ENCODE data around the gene C10orf95.
A peak's percentile ranks its signal among the peaks of the same experiment; 100 is the strongest.

C10orf95 gene

DNA sequence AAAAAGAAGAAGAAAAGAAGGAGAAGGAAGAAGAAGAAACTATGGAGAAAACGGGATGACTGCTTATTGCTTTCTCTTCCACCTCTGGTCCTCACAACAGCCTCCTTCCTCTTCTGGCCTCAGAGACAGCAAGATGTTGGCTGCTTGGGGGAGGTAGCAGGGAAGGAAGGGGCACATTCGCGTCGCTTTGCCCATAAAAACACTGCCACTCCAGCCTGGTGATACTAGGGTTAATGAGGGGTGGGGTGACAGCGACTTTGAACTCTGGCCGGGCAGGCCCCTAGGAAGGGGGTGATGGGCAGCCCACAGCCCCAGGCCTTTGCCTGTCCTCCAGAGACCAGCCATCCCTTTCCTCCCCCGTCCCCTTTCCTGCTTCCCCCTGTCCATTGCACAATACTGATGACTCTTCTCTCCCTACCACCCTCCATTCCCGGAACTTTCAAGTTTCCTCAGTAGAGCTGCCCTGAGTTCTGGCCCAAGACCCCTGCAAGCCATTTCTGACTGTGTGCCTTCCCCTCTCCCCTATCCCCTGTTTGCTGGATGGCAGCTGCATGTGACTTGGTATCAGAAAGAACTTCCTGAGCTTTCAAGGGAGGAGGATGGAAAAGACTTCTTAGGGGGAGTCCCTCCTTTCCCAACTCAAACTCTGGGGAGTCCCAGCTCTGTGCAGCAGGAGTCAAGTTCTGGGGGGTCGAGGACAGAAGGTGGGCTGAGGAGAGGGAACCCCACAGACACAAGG lies 16.8 kb downstream of the C10orf95 start:
- DNase-seq, result peak in 3 of 4 experiments; percentile 57 to 66 (median 58)

DNA sequence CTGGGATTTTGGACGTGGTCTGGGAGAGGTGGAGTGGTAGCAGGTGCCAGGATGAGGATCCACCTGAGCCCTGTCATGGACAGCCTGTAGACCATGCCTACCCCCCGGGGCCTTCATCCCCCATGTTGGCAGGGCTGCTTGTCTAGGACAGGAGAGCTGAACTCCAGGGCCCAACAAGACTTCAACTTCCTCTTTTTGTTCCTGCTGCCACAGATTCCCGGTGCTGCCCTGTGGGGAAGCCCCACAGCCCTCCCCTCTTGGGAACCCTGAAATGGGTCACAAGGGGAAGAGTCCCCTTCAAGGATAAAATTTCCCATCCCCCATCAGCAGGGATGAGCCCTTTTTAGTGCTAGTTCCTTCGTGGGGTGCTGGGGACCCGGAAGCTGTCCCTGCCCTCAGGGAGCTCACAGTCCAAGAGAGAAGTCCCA lies 17.7 kb downstream of the C10orf95 start:
- DNase-seq, result peak; percentile 47 to 76 (median 75)

DNA sequence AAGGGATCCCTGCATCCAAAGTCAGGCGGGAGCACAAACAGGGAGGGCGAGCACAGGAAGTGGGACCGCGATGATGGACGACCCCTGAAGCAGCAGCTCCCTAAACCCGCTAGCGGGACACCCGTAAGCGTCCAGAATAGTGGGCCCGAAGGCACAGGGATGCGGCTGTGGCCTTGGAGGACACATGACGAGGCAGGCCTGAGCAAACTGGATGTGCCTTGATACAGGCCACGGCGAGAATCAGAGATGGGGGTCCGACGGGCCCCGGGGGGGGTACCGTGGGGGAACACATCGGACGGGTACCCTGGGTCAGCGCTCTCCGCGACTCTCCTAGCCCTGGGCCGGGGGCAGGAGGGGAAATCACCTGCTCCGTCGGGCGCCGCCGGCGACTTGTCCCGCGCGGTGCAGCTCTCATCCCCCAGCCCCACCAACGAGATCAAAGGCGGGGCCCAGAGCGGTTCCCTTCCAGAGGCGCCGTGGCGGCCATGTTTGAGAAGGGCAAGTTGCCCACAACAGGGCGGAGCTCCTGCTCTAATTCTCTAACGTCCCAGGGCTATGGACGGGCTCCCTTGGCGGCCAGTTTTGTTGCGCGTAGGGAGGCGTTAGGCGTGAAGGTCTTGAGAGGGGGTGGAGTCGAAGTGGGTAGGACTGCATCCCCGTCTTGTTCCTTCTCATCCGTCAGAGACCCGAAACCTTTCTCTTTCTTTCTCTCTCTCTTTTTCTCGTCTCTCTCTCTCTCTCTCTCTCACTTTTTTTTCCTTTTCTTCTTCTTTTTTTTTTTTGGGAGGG lies 19.0 kb downstream of the C10orf95 start, which contains the start of gene CUEDC2:
CUEDC2 (minus strand) TSS at position 413 of the 789 bp plus-strand sequence. CDS start 7,386 bp downstream, outside the sequence.
- DNase-seq, result peak; percentile 98

DNA sequence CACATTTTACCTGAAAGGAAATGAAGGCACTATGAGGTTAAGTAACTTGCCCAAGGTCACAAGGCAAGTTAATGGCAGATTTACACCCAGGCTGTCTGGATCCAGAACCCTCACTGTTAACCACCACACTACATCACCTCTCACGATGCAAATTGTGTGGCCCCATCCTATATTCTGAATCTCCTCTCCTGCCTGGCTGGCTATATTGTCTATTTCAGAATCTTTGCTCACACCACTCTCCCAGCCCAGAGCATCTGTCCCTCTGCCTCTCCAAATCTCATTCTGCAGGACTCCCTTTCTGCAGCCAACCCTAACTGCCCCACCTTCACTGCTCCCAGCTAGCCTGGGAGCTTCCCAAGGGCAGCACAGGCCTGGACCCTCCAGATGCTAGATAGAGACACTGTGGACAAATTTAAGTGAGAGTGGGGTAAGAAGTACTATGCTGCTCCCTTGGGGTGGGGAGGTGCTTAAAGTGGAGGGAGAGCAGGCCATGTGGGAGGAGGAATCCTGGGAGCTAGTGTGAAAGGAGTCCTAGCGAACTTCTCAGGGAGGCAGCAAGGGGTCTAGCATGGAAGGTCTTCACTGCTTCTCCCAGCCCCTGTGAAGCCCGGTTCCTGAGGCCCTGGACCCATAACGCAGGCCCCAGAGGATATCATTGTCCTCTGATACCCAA lies 19.8 kb downstream of the C10orf95 start:
- DNase-seq, result peak in 1 of 4 experiments; percentile 39

DNA sequence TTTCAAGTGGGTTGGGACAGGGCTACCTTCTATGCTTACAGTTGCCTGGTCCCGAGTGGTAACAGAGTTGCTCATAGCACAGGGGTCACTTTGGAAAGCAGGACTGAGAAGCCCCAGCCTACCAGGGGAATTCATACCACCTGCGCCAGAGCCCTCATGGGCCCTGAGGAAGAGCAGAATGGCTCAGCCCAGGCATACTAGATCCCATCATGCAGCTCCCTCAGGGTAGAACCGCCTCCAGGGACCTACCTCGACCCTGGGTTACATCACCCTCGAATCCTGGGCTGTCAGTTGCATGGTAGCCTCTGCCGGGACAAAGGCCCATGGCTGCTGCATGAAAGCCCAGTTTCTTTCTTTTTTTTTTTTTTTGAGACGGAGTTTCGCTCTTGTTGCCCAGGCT lies 21.9 kb downstream of the C10orf95 start:
- no peak for DNase-seq

DNA sequence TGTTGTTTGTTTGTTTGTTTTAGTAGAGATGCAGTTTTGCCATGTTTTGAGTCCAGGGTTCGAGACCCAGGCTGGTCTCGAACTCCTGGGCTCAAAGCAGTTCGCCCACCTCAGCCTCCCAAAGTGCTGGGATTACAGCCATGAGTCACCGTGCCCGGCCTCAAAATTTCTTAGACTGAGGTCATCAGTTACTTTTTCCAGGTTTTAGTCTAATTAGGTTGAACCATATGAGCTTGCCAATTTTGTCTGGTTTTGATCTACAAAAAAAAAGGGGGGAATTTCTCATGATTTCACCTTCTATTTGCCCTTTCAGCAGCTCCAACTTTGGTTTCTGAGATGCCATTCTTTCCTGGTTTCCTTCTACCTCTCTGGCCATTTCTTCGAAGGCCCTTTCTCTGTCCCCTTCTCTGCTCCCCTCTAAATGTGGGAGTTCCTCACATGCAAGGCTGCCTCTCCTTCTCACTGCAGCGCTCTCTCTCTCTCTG lies 24.5 kb downstream of the C10orf95 start:
- no peak for DNase-seq

DNA sequence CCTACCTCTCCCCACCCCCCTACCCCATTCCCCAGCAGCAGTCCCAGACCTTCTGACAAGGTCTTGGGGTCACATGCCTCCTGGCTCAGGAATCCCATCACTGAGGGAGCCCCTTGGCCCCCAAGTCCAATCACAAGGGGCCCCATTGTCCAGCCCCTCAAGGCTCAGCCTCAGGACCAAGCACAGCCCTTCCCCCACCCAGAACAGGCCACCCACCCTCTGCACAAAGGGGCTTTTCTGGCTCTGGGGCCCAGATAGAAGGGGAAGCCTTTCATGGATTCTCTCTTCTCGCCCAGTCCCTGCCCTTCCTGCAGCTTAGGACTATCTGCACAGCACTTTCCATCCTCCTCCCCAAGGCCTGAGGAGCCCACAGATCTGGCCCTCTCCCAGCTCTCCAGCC lies 25.9 kb downstream of the C10orf95 start:
- DNase-seq, result no peak

DNA sequence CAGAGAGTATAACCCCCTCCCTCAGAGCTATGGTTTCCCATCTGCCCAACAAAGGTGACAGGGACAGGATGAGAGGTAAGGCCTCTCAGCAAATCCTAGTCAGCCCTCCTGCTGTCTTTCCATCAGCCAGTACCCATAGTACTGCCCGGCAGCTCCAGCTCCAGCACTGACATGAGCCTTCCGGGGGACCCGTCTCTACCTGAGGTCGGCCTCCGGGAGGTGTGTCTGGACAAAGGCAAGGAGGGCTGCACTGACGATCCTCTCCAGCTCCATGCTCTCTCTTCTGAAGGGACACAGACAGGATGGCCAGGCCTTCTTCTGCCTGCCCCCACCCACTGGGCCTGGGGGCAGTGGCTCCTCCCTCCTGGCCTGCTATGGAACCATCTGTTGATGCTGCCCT lies 26.4 kb downstream of the C10orf95 start:
- no peak for DNase-seq

DNA sequence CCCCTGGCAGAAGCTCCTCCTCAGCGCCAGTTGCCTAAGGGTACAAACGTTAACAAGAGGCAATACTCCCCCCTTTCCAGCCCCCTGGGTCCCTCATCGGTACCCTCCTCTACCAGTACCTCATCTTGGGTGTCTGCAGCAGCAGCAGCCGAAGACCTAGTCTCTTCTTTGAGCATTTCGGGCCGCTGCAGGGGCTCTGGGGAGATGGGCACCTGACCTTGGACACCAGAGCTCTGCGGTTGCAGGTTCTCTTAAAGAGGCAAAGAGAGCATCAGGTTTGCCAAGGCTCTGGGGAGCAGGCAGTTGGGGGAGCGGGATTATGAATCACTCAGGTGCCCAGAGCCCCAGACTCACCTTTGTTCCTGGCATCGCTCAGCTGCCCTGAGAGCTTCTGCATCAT lies 27.2 kb downstream of the C10orf95 start:
- DNase-seq, result no peak

DNA sequence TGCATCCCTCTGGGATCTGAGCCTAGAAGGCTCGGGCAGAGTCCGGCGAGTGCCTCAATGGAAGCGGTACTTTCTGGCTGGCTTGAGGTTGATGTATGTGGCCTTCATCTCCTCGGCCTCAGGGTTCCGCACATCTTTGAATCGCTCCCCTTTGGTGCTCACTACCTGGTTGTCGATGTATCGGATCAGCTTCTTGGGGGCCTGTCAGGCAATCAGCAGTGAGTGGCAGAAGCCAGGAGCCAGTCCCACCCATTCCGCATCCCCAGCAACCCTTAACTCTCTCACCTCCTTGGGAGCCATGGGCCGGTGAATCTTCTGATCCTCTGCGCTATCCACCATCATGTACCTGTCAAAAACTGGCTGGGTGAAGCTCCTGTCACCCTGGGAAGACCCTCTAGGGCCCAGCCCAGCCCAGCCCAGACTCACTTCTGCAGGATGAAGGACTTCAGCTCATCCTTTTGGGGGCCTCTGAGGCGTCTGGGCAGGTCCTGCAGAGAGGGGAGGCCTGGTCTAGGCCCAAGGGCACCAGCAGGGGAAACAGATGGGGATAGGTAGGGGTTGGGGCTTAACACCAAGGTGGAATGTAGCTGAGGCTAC lies 27.9 kb downstream of the C10orf95 start:
- no peak for DNase-seq

DNA sequence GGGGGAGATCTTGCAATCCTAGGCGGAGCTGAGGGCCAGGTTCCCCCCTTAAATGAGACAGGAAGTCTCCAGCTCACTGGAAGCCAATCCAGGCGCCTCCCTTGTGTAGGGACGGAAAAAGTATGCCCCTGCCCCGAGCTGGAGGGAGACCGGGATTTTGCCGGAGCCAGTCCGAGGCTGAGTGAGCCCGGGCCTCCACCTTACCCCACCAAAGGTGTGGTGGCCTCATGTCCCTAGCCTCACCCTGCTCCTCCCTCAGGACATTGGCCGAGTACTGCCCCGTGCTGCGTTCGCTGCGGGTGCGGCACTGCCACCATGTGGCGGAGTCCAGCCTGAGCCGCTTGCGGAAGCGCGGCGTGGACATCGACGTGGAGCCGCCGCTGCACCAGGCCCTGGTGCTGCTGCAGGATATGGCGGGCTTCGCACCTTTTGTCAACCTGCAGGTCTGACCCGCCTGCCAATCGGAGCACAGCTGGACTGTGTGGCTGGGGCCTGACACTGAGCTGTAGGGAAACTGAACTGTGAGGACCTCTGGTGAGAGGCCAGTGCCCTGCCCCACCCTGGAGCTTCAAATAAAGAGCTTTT lies 28.7 kb downstream of the C10orf95 start:
- DNase-seq, result peak; percentile 80 to 94 (median 90)

DNA sequence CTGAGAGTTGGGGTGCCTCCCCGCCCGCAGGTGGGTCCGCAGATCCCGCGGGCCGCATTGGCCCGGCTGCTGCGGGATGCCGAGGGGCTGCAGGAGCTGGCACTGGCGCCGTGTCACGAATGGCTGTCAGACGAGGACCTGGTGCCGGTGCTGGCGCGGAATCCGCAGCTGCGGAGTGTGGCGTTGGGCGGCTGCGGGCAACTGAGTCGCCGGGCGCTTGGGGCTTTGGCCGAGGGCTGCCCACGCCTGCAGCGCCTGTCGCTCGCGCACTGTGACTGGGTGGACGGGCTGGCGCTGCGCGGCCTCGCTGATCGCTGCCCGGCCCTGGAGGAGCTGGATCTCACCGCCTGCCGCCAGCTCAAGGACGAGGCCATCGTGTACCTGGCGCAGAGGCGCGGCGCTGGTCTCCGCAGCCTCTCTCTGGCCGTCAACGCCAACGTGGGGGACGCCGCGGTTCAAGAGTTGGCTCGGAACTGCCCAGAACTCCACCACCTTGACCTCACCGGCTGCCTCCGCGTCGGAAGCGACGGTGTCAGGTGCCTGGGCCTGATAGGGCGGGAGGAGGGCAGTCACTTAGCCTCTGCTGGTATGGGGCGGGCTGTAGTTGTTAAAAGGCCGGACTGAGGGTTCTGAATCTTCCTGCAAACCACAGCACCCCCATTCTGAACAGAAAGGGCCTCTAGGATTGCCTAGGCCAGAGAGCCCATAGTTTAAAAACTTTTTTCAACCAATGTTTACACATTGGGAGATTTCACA lies 29.4 kb downstream of the C10orf95 start:
- DNase-seq, result peak in 3 of 4 experiments; percentile 49 to 74 (median 59)

DNA sequence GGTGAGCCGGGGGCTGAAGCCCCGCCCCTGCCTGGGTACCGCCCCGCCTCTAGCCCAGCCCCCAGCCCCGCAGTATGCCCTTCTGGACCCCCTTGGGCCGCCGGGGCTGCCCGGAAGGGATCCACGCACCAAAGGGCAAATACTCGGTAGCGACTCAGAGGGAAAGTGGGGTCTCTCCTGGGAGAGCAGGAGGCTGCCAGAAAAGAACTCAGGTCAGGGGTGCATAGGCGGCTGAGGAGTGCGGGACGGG lies 29.9 kb downstream of the C10orf95 start:
- no peak for DNase-seq

DNA sequence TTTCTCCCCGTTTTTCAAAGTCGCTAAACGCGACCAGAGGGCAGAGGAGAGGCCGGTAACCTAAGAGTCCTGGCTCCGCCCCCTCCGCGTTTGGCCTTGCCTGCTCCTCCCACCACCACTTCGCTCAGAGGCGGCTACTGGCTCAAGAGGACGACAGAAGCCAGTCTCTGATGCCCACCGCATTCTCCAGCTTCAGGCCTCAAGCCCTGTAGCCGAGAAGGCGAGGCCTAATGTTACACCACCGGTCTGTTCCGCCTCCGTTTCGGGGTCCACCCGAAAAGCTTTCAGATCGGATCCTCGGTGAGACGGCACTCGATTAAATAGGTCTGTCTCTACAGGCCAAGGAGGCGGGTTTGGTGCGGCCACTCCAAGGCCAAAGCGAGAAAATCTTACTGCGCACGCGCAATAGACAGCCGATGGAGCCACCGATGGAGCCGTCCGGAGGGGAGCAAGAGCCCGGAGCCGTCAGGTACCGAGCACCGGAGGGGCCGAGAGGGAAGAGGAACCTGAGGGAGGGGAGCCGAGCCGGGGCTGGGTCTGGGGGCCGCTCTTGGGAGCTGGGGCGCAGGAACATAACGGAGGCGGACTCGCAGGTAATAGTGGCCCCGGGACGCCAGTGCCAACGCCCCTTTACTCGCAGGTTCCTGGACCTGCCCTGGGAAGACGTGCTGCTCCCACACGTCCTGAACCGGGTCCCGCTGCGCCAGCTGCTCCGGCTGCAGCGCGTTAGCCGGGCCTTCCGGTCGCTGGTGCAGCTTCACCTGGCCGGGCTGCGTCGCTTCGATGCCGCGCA lies 30.4 kb downstream of the C10orf95 start, which contains the start of gene FBXL15:
FBXL15 (plus strand) TSS at position 123 of the 793 bp plus-strand sequence; CDS start at position 417, 294 bp downstream.
- peak; percentile 98 to 99 (median 99) for DNase-seq

DNA sequence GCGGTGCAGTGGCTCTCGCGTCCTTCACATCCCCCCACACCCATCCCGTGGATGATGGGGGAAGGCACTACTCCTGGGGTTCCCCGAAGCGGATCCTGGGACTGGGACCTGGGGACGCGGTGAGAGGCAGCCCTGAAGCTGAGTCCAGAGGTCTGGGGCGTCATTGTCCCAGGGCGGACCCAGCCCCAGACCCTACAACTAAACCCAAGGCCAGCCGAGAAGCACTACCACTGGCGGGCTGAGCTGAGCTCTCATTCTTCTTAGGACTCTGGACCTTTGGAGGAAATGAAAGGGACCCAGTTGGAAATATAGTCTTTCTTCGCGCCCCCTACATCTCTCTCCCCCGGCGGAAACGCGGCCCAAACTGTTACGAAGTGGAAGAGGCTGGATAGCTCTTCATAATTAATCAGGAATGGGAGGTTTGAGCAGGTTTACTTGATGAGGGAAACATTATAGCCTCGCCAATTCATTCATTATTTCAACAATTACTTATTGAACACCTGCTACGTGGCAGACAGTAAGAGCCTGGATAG lies 31.1 kb downstream of the C10orf95 start:
- no peak for DNase-seq

DNA sequence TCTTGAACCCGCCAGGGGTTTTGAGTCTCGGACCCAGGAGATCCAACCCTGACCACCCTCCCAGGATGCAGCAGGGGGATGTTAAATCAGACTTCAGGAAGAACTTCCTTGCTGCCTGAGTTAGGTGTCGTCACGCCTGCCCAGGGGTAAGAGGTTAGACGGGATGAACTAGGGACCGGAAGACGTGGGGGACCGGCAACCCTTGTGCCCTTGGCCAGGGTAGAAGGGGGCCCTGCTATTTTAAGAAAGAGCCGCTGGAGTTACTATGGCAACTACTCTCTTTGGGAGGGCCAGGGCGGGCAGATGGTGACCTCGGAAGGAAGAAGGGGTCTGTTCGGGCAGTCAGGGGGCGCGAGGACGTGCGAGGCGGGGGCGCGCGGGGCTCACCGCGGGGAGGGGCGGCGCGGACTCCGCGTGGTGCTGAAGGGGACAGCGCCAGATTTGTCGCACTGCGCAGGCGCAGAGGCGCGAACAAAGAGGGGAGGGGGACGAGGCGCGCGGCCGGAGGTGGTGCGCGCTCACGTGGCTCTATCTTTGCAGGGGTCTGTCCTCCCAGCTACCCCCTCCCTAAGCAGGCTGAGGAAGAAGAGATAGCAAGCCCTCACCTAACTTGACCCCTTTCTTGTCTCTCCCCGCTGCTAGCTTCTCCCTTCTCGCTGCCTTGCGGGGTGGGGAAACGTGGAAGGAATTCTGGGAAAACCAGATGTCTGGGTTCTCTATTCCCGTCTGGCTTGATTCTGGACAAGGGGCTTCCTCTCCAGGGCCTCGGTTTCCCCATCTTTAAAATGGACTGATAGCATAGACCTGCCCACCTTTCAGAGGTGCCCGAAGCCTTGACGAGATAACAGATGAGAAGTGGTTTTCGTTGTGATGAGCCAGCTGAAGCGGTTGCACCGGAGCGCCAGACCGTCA lies 31.8 kb downstream of the C10orf95 start:
- peak in 3 of 4 experiments; percentile 51 to 77 (median 70) for DNase-seq

DNA sequence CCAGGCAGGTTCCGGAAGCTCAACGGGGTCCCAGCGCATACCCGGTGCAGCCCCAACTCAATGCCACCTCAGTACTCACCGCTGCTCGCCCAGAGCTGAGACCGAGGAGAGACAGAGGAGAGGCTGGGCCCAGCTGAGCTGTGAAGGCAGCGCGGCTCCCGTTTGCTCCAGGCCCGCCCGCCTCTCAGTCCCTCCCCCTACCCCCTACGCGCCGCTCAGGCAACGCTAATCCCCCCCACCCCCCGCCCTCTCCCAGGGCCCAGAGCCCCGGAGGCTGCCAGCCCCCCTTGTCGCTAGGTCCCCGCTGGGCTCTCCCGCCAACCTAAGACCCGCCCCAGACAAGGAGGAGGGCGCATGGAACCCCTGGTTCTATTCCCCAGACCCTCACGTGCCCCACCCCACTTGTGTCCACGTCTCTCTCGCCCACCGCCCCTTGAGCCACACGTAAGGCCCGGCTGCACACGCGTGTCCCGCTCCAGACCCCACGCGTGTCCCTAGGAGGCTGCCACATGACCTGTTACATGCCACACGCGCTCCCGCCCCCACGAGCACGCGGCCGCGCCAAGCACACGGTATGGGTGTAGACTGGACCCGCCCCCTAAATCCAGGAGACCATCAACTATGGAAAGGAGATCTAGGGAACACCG lies 32.6 kb downstream of the C10orf95 start, which contains the start of gene PSD:
PSD (minus strand) TSS at position 164 of the 647 bp plus-strand sequence. CDS start 1,747 bp downstream, outside the sequence.
- DNase-seq, result peak in 2 of 4 experiments; percentile 28 to 33

DNA sequence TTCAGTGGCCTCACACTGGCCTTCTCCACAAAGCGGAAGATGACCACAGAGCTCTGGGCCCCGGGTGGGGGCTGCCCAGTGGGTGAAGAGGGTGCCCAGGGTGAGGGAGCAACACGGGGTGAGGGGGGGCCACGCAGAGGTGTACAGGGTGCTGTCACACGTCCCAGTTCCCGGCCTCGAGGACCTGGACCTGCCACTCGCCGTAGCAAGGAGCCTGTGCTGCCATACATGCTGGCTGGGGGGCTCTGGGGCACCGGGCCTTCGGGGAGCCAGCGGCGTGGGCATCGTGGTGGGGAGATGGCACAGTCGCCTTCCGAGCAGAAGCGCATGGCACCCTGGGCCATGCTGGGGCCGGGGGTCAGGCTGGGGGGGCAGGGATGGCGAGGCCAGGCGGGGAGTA lies 34.6 kb downstream of the C10orf95 start:
- no peak for DNase-seq

DNA sequence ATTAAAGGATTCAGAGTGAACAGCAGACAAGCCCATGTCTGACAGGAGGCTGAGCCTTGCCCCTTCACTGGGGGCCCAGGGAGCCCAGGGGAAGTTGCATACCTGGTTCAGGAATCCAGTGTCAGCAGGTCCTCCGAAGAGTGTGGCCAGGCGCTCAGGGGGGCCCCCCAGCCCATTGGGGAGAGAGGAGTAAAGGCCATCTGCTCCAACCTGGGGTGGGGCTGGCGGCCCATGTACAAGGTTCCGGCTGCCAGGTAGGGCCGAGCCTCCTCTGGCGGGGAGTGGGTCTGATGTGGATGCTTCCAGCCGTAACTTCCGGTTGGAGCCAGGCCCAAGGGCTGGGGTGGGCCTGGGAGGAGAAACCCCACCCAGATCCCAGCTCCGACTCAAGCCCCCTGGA lies 35.1 kb downstream of the C10orf95 start:
- no peak for DNase-seq
